Spleen (tissue), 11 donors: ENCODE measurements around the gene DOCK2. TPM values are rescaled to one million over a fixed set of nuclear protein-coding genes. Genes with fewer than 3 reads are reported as not detected.
"Not testable (repeated sequence)": the region's sequence is repeated elsewhere in the genome, so short reads cannot be mapped to it uniquely, and the experiment has no call there.

Experiments used
- DNase-seq: peaks from one replicate; pipeline ENCODE4 v3.0.0-alpha.2; 2020
- H3K27ac ChIP-seq, 8 donors: fragments of 200-600 bp; sonication (generic) in 7 of 8; 1 replicate in 4 of 8; 2 replicates in 4 of 8; pipeline versions ENCODE4 v1.5.0 to v1.8.0; 2016 to 2021; ENCODE audit warnings: inconsistent platforms in 4 of 8, mild to moderate bottlenecking in 4 of 8, moderate library complexity in 1 of 8
- H3K27me3 ChIP-seq, 7 donors: fragments of 200-600 bp; sonication (generic) in 6 of 7; replicated peaks in 1 of 7; 1 replicate in 4 of 7; 2 replicates in 3 of 7; pipeline versions ENCODE4 v1.5.0 to v1.8.0; 2016 to 2021; ENCODE audit warnings: inconsistent platforms in 3 of 7, mild to moderate bottlenecking in 1 of 7
- H3K36me3 ChIP-seq, 6 donors: fragments of 200-600 bp; sonication (generic) in 5 of 6; 1 replicate in 4 of 6; 2 replicates in 2 of 6; pipeline versions ENCODE4 v1.5.0 to v1.8.0; 2016 to 2021; ENCODE audit warnings: inconsistent platforms in 2 of 6
- H3K4me1 ChIP-seq, 6 donors: fragments of 200-600 bp; sonication (generic) in 5 of 6; 1 replicate in 3 of 6; 2 replicates in 3 of 6; pipeline versions ENCODE4 v1.5.0 to v1.8.0; 2016 to 2021; ENCODE audit warnings: inconsistent platforms in 3 of 6
- H3K4me3 ChIP-seq, 8 donors: fragments of 200-600 bp; sonication (generic) in 7 of 8; 1 replicate in 4 of 8; 2 replicates in 4 of 8; pipeline versions ENCODE4 v1.5.0 to v1.8.0; 2016 to 2021; ENCODE audit warnings: inconsistent platforms in 4 of 8, mild to moderate bottlenecking in 4 of 8, moderate library complexity in 2 of 8
- H3K9me3 ChIP-seq, 8 donors: fragments of 200-600 bp; sonication (generic) in 7 of 8; 1 replicate in 4 of 8; 2 replicates in 4 of 8; pipeline versions ENCODE4 v1.5.0 to v1.8.0; 2016 to 2021; ENCODE audit warnings: inconsistent platforms in 4 of 8
- POLR2A ChIP-seq, 3 donors: fragments of 450-650 bp; IDR thresholded peaks; one replicate each; pipeline ENCODE4 v1.5.1; 2017; ENCODE audit warnings: antibody characterized with exemption in 3 of 3, mild to moderate bottlenecking in 1 of 3
- POLR2AphosphoS5 ChIP-seq, 3 donors: sonication (generic); formaldehyde crosslinking; IDR thresholded peaks; one replicate each; pipeline ENCODE4 v1.5.1; 2017; ENCODE audit warnings: antibody characterized with exemption in 3 of 3
- WGBS, 5 donors: extraction: QIAGEN DNeasy Blood & Tissue Kit in 3 of 5; methylation state at CpG; one replicate each; pipeline versions ENCODE4 v1.1.5 to v1.1.7; 2013 to 2018; 5-methylcytosine and 5-hydroxymethylcytosine counted together
- intact Hi-C: fragments of 100-400 bp; cut with DNase I; formaldehyde crosslinking; loops from one replicate; pipeline ENCODE4 v1.15.0; 2023; ENCODE audit warnings: low total_unique reads
- polyA plus RNA-seq, 3 donors: library from polyadenylated mRNA; stranded (reverse); fragments of 200-250 nt; gene quantifications; one replicate each; pipeline ENCODE4 v1.2.1, GENCODE V29; 2013
- total RNA-seq, 7 donors: library from RNA; depleted of rRNA in 3 of 7; stranded (reverse); fragments of >200 nt in 3 of 7; fragmentation: NEBNext Ultra II Directional in 4 of 7; extraction: Animal tissue kit (Norgen Biotek cat#: 25700) in 4 of 7; gene quantifications; one replicate each; pipeline versions ENCODE4 v1.1.0 to v1.2.1, GENCODE V29; 2016 to 2021
- TF ChIP-seq, protein P1 (sequence below), 11 experiments: fragments of 200-600 bp in 7 of 11; fragments of 450-650 bp in 4 of 11; sonication (generic) in 4 of 11; IDR thresholded peaks in 8 of 11; conservative IDR thresholded peaks in 3 of 11; 1 replicate in 7 of 11; 2 replicates in 4 of 11; pipeline versions ENCODE4 v1.4.0 to v1.8.0; 2016 to 2021; ENCODE audit warnings: antibody characterized with exemption in 11 of 11, inconsistent platforms in 4 of 11, mild to moderate bottlenecking in 1 of 11
- donor health status: healthy with polysubstance abuse.
- donor health status: DM: no; HTN: no; CAD: no; lungs with moderate emphysema.
- donor health status: DM: no; HTN: no; CAD: no.
- donor health status: Bipolar disorder and iron deficiency.
- donor health status: healthy.
- donor health status: DM: no; HTN: no; CAD: no.
- donor health status: DM: yes; HTN: yes; CAD: no.

The DOCK2 gene
- total and polyA plus RNA-seq, 10 donors, result 30.6 to 321 (median 198) TPM

DNA sequence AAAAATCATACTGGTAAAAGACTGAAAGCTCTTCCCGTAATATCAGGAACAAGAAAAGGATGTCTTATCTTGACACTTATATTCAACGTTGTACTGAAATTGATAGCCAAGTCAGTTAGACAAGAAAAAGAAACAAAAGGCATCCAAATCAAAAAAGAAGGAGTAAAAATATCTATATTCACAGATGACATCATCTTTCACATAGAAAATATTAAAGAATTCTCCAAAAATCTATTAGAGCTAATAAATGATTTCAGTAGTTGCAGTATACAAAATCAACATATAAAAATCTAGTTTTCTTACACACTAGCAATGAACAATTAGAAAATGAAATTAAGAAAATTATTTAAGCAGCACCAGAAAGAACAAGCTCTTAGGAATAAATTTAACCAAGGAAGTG is 29.2 kb upstream of the DOCK2 start:
- no peaks in the 10 kb centered on the region for H3K27me3 ChIP-seq
- intact Hi-C loops, result no loop called here
- no peaks in the 10 kb centered on the region for H3K4me1 ChIP-seq
- WGBS, 5 donors, result 72 to 83% (median 82%) methylated on average over 2 of the region's 2 CpGs
- no peak for DNase-seq
- TF ChIP-seq, protein P1, sequence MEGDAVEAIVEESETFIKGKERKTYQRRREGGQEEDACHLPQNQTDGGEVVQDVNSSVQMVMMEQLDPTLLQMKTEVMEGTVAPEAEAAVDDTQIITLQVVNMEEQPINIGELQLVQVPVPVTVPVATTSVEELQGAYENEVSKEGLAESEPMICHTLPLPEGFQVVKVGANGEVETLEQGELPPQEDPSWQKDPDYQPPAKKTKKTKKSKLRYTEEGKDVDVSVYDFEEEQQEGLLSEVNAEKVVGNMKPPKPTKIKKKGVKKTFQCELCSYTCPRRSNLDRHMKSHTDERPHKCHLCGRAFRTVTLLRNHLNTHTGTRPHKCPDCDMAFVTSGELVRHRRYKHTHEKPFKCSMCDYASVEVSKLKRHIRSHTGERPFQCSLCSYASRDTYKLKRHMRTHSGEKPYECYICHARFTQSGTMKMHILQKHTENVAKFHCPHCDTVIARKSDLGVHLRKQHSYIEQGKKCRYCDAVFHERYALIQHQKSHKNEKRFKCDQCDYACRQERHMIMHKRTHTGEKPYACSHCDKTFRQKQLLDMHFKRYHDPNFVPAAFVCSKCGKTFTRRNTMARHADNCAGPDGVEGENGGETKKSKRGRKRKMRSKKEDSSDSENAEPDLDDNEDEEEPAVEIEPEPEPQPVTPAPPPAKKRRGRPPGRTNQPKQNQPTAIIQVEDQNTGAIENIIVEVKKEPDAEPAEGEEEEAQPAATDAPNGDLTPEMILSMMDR (IDR thresholded peaks at IDR 0.05 in 8 of 11, conservative IDR thresholded peaks at IDR 0.05 in 3 of 11), result no peak
- TF ChIP-seq POLR2AphosphoS5 (IDR thresholded peaks at IDR 0.05) (no peak), POLR2A (IDR thresholded peaks at IDR 0.05) (no peak)
- peaks cover 0 to 28% (median 5%) of the 10 kb centered on the region in 6 donors for H3K36me3 ChIP-seq
- H3K27ac ChIP-seq, result no peak overlapping the region
- H3K4me3 ChIP-seq, result no peak overlapping the region
- H3K9me3 ChIP-seq, result peaks cover 0 to 24% (median 13%) of the 10 kb centered on the region in 8 donors

GRCh38 chr5:169609716-169610115 is 27.4 kb upstream of the DOCK2 start:
- Histone ChIP-seq H3K27me3 (no peaks in the 10 kb centered on the region), H3K4me1 (no peaks in the 10 kb centered on the region), H3K4me3 (no peak overlapping the region), H3K9me3 (peaks cover 0 to 24% (median 13%) of the 10 kb centered on the region in 8 donors), H3K36me3 (peaks cover 0 to 10% (median 1%) of the 10 kb centered on the region in 6 donors), H3K27ac (no peak overlapping the region)
- no peak for DNase-seq
- intact Hi-C loops, result no loop called here
- TF ChIP-seq POLR2AphosphoS5 (IDR thresholded peaks at IDR 0.05), result no peak
- TF ChIP-seq, protein P1 (IDR thresholded peaks at IDR 0.05 in 8 of 11, conservative IDR thresholded peaks at IDR 0.05 in 3 of 11), result no peak
- TF ChIP-seq POLR2A (IDR thresholded peaks at IDR 0.05), result no peak
- 60 to 78% (median 74%) methylated on average over 3 of the region's 3 CpGs for WGBS, 5 donors

DNA sequence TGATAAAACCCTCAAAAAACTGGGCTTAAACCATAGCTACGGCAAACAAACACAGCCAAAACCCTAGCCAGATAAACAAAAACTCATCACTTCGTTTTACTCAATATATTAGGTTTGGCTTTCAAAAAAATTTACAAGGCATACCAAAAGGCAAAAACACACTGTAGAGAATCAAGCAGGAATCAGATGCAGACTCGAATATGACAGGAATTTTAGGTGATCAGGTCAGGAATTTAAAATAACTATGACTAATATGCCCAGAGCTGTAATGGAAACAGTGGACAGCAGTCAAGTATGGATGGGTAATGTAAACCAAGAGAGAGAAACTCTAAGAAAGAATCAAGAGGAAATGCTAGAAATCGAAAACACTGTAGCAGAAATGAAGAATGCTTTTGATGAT is 26.5 kb upstream of the DOCK2 start:
- DNase-seq, result no peak
- peaks cover 0 to 24% (median 13%) of the 10 kb centered on the region in 8 donors for H3K9me3 ChIP-seq
- H3K27me3 ChIP-seq, result no peaks in the 10 kb centered on the region
- no peaks in the 10 kb centered on the region for H3K4me1 ChIP-seq
- intact Hi-C loops, result no loop called here
- H3K27ac ChIP-seq, result no peak overlapping the region
- TF ChIP-seq POLR2AphosphoS5 (IDR thresholded peaks at IDR 0.05) (no peak), POLR2A (IDR thresholded peaks at IDR 0.05) (no peak)
- TF ChIP-seq, protein P1 (IDR thresholded peaks at IDR 0.05 in 8 of 11, conservative IDR thresholded peaks at IDR 0.05 in 3 of 11), result no peak
- H3K36me3 ChIP-seq, result peaks cover 0 to 4% (median 0%) of the 10 kb centered on the region in 6 donors
- H3K4me3 ChIP-seq, result no peak overlapping the region
- WGBS, 5 donors, result 82 to 90% (median 85%) methylated on average over 4 of the region's 4 CpGs

DNA sequence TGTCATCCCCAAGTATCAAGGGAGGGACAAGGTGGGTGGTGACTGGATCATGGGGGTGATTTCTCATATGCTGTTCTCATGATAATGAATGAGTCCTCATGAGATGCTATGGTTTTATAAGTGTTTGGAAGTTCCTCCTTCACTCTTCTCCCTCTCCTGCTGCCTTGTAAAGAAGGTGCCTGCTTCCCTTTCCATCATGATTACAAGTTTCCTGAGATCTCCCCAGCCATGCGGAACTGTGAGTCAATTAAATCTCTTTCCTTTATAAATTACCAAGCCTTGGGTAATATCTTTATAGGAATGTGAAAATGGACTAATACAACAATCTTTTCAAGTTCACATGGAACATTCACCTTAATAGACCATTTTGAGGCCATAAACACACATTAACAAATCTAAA is 21.5 kb upstream of the DOCK2 start:
- no peak for DNase-seq
- Histone ChIP-seq H3K4me3 (no peak overlapping the region), H3K27ac (no peak overlapping the region), H3K4me1 (no peaks in the 10 kb centered on the region), H3K27me3 (no peaks in the 10 kb centered on the region), H3K9me3 (peaks cover 0 to 15% (median 10%) of the 10 kb centered on the region in 8 donors), H3K36me3 (no peaks in the 10 kb centered on the region)
- TF ChIP-seq POLR2AphosphoS5 (IDR thresholded peaks at IDR 0.05) (no peak), POLR2A (IDR thresholded peaks at IDR 0.05) (no peak)
- TF ChIP-seq, protein P1 (IDR thresholded peaks at IDR 0.05 in 8 of 11, conservative IDR thresholded peaks at IDR 0.05 in 3 of 11), result no peak
- intact Hi-C loops, result no loop called here
- 60 to 93% (median 73%) methylated on average over 1 of the region's 1 CpG for WGBS, 5 donors

GRCh38 chr5:169624307-169624706 is 12.8 kb upstream of the DOCK2 start:
- H3K4me1 ChIP-seq, intact Hi-C loops, H3K4me3 ChIP-seq, H3K27ac ChIP-seq, DNase-seq, H3K27me3 ChIP-seq, H3K36me3 ChIP-seq, H3K9me3 ChIP-seq: not testable (repeated sequence)
- 91 to 100% (median 95%) methylated on average over 2 of the region's 2 CpGs for WGBS, 5 donors
